KBM-7 (cell line): Measurements from ENCODE around the gene TRMT10A.
"Not testable (repeated sequence)": the region's sequence is repeated elsewhere in the genome, so short reads cannot be mapped to it uniquely, and the experiment has no call there.

Experiments
- DNase-seq: peaks from one replicate; pipeline ENCODE4 v3.0.0-alpha.2; 2015
- in situ Hi-C: fragments of 300-500 bp; cut with MboI; formaldehyde crosslinking; loops from 2 replicates; pipeline ENCODE4 v1.14.3; 2020; ENCODE audit warnings: low sequenced_read_pairs, low pct_unique_long_range_greater_than_20kb, mixed read lengths

Gene TRMT10A

DNA sequence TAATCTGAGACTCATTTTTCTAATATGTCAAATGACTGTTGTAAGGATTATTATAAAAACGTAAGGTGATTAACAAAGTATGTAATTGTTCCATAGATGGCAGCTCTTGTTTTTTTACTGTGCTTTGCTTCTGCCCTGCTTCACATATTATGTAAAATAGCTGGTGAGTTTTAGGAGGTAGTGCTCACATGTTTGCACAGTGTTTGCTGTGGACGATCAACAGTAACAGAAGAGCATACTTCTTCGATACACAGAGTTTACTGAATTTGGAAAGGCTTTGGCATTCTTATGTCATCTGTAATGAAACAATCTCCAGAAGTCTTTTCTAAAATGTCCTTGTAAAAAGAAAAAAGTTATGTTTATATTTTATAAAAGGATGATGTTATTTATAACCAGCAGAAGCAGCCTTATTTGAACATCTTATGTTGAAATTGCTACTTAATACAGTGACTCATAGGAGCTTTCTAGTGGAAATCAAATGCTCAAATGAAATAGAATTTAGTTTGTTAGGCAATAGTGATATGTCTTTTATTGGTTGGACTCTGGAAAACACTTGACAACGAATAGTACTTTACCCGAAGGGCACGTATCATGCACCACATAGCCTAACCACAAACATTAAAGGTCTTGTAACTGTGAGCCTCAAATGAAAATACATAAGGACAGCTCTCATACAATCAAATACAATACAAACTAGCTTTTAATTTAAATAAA lies 8.8 kb upstream of the TRMT10A start:
- no peak for DNase-seq
- in situ Hi-C loops = no loop called here

DNA sequence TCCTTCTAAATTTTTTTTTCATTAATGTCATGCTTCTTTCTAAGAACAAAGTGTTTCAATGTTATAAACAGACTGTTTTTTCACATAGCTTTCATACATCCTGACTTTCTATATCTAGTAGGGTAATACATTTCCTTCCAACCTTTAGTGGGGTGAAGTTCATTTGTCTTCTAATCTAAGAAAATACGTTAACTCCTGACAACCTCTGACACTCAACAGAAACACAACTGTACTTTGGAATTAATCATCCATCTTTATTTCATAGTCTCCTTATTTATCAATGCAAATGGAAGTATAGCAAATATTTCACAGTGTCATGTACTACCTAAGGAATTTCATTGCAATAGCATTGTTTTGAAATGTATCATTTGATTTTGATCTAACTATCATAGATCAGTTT lies 8.0 kb upstream of the TRMT10A start:
- in situ Hi-C loops = no loop called here

DNA sequence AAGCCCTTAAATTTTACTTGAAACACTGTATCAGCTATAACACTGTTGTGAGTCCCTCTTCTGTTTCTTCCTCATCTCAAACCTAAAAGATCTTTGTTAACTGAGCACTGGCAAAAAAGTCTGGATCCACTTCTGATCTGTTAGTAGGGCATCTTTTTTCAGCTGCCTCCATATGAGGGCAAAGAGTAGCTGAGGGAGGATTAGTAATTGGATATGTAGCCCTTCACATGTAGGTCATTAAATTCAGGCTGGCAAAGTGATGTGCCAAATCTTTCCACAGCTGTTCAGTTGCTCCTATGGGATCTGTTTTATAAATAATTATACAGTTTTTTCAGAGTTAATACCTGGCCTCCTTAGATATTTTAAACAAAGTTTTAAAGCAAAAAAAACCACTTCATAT lies 1.1 kb upstream of the TRMT10A start:
- in situ Hi-C loops = no loop called here
- DNase-seq = no peak

More for the DNA sequence above, 8.0 kb upstream of the TRMT10A start:
- no peak for DNase-seq

DNA sequence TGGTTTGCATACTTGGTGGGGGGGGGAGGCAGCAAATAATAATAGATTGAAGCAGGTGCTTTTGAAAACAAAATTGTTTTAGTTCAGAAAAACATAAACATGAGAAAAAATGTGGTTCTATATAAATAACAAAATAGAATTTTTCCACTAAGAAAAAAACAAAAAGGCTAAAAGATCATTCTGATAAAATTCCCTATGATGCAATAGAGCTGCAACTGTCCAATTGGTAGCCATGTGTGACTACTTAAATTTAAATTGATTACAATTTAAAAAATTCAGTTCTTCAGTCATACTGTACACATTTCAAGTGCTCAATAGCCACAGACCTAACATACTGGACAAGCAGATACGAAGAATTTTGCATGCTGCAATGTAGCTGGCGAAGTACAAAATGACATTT lies 11.0 kb downstream of the TRMT10A start:
- DNase-seq = no peak
- in situ Hi-C loops = no loop called here

DNA sequence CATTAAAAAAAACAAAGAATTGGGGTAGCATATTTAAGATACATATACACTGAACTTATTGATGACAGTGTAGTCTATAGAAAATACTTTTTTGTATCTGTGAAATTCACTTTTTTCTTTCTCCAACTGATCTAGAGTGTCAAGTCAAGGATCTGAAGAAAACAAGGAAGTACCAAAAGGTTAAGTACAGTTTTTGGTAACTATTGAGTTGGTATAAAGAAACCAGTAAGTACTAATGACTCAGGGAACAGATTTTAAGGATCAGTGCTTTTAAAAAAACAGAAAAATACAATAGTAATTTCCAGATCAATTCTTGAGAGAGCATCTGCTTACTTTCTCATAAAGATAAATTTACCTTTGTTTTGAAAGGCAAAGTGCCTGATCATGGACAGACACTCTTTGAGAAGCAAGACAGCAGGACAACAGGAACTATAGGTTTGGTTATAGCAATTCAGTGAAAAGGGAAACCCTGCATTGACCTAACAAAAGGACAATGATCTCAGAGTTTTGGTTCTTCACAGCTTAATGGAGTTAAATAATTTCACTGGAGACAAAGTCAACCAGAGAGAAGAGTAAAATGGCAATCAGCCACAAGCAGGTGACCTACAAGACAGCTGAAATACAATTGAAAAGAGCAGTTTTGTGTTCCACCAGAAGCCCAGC lies 23.4 kb downstream of the TRMT10A start:
- DNase-seq = no peak
- in situ Hi-C loops = no loop called here

DNA sequence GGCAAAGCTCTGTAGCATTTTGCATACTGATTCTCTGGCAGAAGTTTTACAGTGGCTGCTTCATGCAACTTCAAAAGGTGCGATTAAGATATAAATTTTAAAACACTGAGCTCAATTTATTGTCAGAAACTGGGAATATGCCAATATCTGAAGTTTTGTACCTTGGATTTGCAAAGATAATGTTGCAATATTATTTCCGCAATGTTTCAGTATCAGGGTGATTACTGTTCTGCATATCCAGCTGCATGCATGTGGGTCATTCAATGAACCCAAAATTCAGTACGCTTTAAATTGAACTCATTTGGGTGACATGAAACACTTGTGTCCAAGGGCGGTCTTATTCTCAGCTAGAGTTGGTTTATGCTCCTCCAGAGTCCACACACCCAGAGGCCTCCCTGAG lies 26.2 kb downstream of the TRMT10A start:
- in situ Hi-C loops = no loop called here
- no peak for DNase-seq

DNA sequence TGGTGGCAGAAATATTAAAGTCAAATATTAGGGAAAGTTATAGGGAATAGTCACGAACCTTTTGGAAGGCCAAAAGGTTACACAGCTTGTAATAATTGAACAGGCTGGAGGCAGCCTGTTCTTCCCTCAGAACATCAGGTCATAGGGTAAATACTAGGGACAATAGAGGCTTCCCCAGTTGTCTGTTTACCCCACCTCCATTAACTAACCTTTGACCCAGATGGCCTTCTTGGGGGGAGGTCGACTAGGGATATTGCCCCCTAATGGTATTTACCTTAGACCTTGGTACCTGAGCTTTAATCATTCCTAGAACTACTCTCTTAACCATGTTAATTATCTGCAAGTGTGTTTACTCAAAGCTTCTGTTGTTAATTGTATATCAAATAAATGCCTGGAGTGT lies 27.0 kb downstream of the TRMT10A start:
- no peak for DNase-seq
- in situ Hi-C loops = no loop called here

DNA sequence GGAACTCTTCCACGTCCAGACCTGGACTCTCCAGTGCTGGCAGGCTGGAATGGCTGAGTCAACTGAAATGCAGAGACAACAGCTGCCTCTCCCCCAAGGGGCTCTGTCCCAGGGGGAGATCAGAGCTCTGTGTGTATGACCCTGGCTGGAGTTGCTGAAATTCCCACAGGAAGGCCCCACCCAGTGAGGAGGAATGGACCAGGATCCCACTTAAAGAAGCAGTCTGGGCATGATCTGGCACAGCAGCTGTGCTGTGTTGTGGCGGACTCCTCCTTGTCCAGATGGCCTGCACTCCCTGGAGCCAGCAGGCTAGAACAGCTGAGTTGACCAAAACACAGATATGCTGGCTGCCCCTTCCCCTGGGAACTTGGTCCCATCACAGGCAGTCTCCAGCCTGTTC lies 27.6 kb downstream of the TRMT10A start:
- in situ Hi-C loops = no loop called here
- no peak for DNase-seq

DNA sequence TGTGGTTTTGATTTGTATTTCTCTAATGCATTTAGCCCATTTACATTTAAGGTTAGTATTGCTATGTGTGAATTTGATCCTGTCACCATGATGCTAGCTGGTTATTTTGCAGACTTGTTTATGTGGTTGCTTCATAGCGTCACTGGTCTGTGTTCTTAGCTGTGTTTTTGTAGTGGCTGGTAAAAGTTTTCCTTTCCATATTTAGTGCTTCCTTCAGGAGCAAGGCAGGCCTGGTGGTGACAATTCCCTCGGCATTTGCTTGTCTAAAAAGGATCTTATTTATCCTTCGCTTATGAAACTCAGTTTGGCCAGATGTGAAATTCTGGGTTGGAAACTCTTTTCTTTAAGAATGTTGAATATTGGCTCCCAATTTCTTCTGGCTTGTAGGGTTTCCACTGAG lies 29.1 kb downstream of the TRMT10A start:
- DNase-seq, in situ Hi-C loops: not testable (repeated sequence)

DNA sequence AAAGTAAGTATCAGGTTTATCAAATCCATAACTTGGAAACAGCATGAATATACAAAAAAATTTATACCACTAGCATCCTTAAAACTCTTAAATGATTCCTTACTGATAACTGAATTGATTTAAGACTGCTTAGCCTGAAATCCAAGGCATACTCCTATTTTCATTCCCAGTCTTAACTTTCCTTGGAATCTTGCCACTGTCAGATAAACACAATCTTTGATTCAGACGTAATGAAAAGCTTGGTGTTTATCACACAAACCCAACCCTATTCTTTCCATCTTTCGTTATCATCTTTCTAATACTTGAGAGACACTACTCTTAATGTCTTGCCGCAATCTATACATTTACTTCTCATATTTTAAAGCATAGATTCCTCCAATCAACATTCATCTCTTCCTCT lies 33.9 kb downstream of the TRMT10A start:
- no peak for DNase-seq
- in situ Hi-C loops = no loop called here

DNA sequence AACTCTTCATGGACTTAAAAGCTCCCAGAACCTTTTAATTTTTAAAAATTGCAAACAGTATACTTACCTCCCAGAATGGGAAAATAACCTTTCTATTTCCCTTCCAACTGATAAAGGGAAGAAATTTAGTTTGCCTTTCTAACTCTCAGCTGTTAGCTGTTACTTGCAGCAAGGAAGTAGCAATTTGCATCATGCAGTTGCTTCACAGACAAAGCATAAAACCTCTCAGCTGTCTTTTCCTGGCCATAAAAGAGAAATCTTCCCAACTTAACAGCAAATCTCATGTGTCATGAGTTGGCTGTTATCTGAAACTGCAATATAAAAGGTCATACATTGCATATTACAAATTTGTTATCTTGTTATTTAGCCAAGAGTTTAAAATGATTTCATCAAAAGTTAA lies 34.6 kb downstream of the TRMT10A start:
- in situ Hi-C loops = no loop called here
- DNase-seq = no peak

DNA sequence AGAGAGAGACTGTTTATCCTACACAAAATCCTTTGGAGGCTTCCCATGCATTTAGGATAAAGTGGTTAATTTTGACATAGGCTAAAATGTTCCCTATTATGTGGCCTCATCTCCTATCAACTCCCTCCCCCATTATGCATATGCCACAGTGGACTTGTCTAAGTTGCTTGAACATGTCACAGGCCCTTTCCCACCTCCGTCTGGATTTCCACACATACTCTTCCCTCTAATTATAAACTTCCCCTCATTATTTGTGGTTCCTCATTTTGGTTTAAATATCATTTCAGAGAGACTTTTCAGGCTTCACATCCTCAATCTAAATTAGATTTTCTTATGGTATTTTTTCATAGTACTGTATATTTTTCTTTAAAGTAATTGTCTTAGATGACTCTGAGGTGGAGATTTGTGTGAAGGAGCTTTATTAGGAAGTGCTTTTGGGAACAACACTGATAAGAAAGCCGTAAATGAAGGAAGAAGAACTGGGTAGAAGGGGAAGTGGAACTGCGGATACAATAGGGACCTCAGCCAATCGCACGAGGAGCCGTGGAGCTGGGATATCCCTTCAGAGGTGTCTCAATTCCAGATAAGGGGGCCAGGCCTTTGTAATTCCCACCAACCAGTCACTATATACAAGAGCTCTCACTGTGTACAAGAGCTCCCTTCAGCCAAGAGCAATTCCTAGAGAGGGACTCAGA lies 45.1 kb downstream of the TRMT10A start:
- in situ Hi-C loops = no loop called here
- DNase-seq = peak; percentile 49

DNA sequence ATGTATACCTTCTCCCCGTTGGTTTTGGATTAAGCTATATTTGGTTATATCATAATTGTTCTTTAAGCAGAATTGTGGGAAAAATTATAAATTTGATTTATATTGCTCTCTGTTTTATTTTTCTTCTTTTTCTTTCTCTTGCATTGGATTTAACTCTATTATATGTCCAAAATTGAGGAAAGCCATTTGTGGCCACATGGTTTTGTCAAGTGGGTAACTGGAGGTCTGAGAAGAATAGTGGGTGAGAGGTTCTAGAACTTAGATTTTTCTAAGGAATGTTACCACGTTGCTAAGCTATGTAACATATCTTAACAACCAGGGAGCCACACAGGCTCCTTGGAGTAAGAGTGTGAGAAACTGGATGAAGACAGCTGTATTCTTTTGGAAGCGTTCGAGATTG lies 53.1 kb downstream of the TRMT10A start, which contains the start of gene C4orf17:
C4orf17 (plus strand) TSS at position 301 of the 400 bp plus-strand sequence. CDS start 2,061 bp downstream, outside the sequence.
- in situ Hi-C loops = no loop called here
- DNase-seq = no peak

DNA sequence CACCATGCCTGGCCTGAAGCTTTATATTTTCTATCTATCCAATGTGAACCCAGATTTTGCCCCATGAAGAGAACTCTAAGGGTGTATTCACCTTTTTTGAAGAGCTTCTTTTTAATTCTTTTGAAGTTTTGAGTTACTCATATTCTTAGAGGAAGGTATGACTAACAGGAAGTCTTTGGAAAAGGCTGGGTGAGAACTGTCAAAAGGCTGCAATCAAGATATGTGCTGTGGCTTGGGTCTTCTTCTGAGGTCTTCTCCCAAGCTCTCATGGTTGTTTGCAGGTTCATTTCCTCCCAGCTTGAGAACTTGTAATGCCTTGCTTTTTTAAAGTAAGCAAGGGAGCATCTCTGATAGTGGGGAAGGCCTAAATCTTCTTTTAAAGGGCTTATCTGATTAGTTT lies 56.1 kb downstream of the TRMT10A start:
- no peak for DNase-seq
- in situ Hi-C loops = no loop called here

DNA sequence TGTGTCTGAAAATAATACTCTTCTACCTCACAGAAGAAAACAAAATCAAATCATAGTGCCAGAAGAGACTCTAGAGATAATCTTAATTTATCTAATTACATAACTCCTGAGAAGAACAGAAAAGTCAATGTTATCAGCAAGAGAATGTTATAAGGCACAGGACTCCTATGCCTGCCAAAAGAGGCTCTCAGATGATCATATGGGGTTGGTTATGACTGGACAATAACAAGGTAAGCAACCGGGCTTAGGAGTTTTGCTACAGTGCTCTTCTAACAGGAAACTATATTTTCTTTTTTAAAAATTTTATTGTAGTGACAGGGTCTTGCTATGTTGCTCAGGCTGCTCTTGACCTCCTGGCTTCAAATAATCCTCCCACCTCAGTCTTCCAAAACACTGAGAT lies 56.5 kb downstream of the TRMT10A start:
- no peak for DNase-seq
- in situ Hi-C loops = no loop called here

DNA sequence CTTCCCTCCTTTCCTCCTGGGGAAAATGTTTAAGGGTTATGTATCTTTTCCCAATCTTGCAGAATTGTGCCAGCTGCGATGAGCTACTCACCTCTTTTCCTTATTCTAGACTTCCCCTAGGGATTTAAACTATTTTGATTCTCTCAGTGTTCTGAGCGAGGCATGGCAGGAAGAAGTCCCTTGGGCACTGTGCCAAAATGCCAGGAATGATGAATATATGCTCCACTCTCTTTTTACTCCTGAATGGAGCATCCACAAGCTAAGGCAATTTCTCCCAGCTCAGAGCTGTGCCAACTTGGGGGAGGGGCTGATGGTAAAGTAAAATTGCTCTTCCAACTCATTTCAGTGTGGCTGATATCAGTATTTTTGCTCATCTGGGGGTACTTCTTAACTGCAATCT lies 57.1 kb downstream of the TRMT10A start:
- in situ Hi-C loops = no loop called here
- no peak for DNase-seq

DNA sequence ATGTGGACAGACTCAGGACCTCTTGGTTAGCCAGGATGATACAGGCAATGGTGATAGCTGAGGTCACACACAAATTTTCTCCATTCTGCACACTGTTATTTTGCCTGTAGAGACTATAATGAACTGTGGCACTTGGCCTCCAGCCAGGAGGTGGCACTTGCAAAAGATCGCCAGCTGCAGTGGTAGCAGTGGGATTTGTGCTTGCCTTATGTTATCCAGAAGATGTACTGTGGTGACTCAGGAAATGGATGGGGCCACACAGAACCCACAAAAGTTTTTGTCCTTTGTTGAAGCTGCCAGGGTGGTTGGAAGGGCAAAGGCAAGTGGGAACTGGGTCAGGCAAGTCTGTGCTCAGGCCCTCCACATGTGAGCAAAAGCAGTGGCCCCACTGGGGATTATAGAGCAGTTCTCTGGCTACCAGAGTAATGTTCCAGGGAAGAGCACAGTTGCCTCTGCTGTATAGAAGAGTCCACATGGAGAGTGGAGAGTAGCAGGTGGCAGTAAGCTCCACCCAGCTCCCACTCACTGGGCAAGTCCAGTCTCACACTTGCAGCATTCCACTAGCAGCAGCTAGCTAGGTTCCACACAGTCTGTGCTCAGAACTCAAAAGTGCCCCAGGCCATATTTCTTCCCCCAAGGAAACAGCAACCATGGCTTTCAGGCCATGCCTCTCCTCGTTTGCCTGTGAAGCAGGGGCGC lies 58.9 kb downstream of the TRMT10A start:
- DNase-seq = no peak

More for the DNA sequence above, 58.9 kb downstream of the TRMT10A start:
- in situ Hi-C loops = no loop called here
